Lung (tissue), 12 donors: ENCODE measurements around the gene MYOZ3. TPM values are rescaled to one million over a fixed set of nuclear protein-coding genes. Genes with fewer than 3 reads are reported as not detected.

Source experiments
- ATAC-seq: fragments of 200-7000 bp; cut with Tn5 transposase; one replicate; pipeline ENCODE4 v1.9.1; 2020; ENCODE audit warnings: moderate number of reproducible peaks; ENCODE audit not compliant: insufficient read depth, low FRiP score
- DNase-seq, 3 donors: peaks; one replicate each; pipeline ENCODE4 v3.0.0-alpha.2; 2013 to 2017
- H3K27ac ChIP-seq, 2 donors: one replicate each; pipeline ENCODE4 v1.5.1; 2013; ENCODE audit warnings: mild to moderate bottlenecking in 2 of 2, moderate library complexity in 2 of 2, control low read depth in 1 of 2, inconsistent platforms in 1 of 2, low read depth in 1 of 2, low read length in 1 of 2
- H3K27me3 ChIP-seq, 3 donors: one replicate each; pipeline ENCODE4 v1.5.1; 2013; ENCODE audit warnings: low read length in 2 of 3; ENCODE audit not compliant: control insufficient read depth in 3 of 3, insufficient read depth in 3 of 3
- H3K36me3 ChIP-seq, 4 donors: one replicate each; pipeline ENCODE4 v1.5.1; 2013; ENCODE audit warnings: low read length in 4 of 4, mild to moderate bottlenecking in 1 of 4, moderate library complexity in 1 of 4; ENCODE audit not compliant: control insufficient read depth in 4 of 4, insufficient read depth in 4 of 4
- H3K4me1 ChIP-seq, 5 donors: one replicate each; pipeline ENCODE4 v1.5.1; 2013; ENCODE audit warnings: low read length in 5 of 5, mild to moderate bottlenecking in 2 of 5, moderate library complexity in 1 of 5; ENCODE audit not compliant: control insufficient read depth in 5 of 5, insufficient read depth in 5 of 5
- H3K4me3 ChIP-seq: one replicate; pipeline ENCODE4 v1.5.1; 2013; ENCODE audit warnings: mild to moderate bottlenecking, control low read depth, moderate library complexity
- H3K9ac ChIP-seq, 2 donors: one replicate each; pipeline ENCODE4 v1.5.1; 2013; ENCODE audit warnings: low read length in 2 of 2, control low read depth in 1 of 2; ENCODE audit not compliant: insufficient read depth in 1 of 2
- H3K9me3 ChIP-seq, 4 donors: one replicate each; pipeline ENCODE4 v1.5.1; 2013; ENCODE audit warnings: low read length in 3 of 4, mild to moderate bottlenecking in 1 of 4, moderate library complexity in 1 of 4; ENCODE audit not compliant: control insufficient read depth in 4 of 4, insufficient read depth in 3 of 4
- WGBS, 2 donors: extraction: QIAGEN DNeasy Blood & Tissue Kit; methylation state at CpG; one replicate each; pipeline ENCODE4 v1.1.7; 2013; 5-methylcytosine and 5-hydroxymethylcytosine counted together
- polyA plus RNA-seq, 2 donors: library from polyadenylated mRNA; stranded (reverse); fragments of 200-250 nt; gene quantifications; one replicate each; pipeline ENCODE4 v1.2.1, GENCODE V29; 2013
- total RNA-seq, 2 donors: library from RNA; depleted of rRNA in 1 of 2; stranded (reverse); fragments of >200 nt in 1 of 2; gene quantifications; one replicate each; pipeline ENCODE4 v1.2.1, GENCODE V29; 2014 to 2021
- TF ChIP-seq, protein P1 (sequence below): IDR thresholded peaks from 2 replicates; pipeline ENCODE4 v1.5.1; 2012; ENCODE audit warnings: mild to moderate bottlenecking; ENCODE audit errors: control extremely low read depth, extremely low read depth
- donor health status: control.
- donor health status: control.
- donor health status: Bipolar disorder and iron deficiency.
- donor health status: healthy.
- donor health status: DM: yes; HTN: yes; CAD: no.

The MYOZ3 gene
- total and polyA plus RNA-seq, 4 donors: 0.39 to 2.4 (median 0.48) TPM

DNA sequence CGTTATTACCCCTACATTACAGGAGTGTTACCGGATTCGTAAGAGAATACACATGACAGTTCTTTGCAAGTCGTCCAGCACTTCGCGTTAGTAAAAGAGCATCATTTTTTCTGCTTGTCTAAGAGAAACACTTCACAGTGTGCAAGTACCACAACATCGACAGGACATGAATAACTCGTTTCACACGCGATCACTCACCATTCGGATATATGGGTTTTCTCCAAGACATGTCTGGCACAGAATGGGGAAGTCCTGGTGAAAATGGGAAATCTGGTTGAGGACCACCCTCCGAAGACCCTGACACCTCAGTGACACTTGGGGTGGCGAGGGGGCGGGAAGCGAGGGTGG, 39.2 kb downstream of the MYOZ3 start:
- H3K36me3 ChIP-seq: peaks cover 14 to 36% (median 26%) of the 10 kb centered on the region in 4 donors
- TF ChIP-seq, protein P1, sequence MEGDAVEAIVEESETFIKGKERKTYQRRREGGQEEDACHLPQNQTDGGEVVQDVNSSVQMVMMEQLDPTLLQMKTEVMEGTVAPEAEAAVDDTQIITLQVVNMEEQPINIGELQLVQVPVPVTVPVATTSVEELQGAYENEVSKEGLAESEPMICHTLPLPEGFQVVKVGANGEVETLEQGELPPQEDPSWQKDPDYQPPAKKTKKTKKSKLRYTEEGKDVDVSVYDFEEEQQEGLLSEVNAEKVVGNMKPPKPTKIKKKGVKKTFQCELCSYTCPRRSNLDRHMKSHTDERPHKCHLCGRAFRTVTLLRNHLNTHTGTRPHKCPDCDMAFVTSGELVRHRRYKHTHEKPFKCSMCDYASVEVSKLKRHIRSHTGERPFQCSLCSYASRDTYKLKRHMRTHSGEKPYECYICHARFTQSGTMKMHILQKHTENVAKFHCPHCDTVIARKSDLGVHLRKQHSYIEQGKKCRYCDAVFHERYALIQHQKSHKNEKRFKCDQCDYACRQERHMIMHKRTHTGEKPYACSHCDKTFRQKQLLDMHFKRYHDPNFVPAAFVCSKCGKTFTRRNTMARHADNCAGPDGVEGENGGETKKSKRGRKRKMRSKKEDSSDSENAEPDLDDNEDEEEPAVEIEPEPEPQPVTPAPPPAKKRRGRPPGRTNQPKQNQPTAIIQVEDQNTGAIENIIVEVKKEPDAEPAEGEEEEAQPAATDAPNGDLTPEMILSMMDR: no peak
- H3K27me3 ChIP-seq: no peaks in the 10 kb centered on the region
- peak overlapping the region; percentile 94 to 97 for H3K9ac ChIP-seq
- DNase-seq (no peak), ATAC-seq (no peak)
- peaks cover 0 to 18% (median 8%) of the 10 kb centered on the region in 5 donors for H3K4me1 ChIP-seq
- WGBS, 2 donors: 2 to 5% methylated on average over 15 of the region's 15 CpGs
- H3K27ac ChIP-seq: peak overlapping the region; percentile 95 to 96
- peak overlapping the region; percentile 98 for H3K4me3 ChIP-seq
- no peaks in the 10 kb centered on the region for H3K9me3 ChIP-seq

DNA sequence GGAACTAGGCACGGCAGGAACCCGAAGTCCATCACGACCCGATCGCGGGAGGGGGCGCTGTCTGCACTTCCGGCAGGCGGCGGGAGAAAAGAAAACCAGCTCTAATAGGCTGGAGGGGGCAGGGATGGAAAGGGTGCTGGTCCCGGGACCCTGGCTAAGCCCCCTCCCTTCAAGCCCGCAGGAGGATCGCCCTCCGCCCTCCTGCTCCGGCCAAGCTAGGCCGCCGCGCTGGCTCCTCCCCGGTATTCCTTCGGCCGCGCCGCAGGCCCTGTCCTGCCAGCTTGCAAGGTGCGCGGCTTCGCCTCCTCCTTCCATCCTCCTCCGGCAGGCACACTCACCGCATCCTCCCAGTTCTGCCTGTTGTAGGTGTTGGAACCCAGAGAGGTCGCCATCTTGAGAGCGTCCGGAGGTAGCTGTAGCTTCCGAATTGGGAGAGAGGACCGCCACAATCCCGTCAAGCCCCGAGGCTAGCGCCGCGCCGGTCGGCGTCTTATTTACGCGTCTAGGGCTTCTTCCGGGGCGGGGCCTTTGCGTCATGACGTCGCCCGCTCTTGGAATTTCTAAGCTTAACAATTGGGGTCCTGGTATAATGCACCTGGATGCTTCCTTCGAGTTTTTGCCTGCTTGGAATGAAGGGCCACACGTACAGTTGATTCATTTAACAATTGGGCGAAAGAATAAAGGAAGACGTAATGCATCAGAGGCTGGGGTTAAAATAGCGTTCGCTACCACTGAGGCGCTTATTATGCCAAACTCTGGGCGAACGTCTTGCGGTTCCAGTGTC, 39.7 kb downstream of the MYOZ3 start, which contains the start of gene RBM22:
RBM22 (minus strand) TSS at position 469 of the 784 bp plus-strand sequence; CDS start at position 392, 77 bp downstream.
- H3K4me3 ChIP-seq: peak within 1 kb of the TSS; percentile 98
- H3K4me1 ChIP-seq: peaks cover 0 to 18% (median 8%) of the 10 kb centered on the region in 5 donors
- peak within 1 kb of the TSS; percentile 94 to 98 for H3K9ac ChIP-seq
- H3K27me3 ChIP-seq: no peaks in the 10 kb centered on the region
- ATAC-seq (peak; percentile 97), DNase-seq (peak; percentile 95 to 97 (median 97))
- WGBS, 2 donors: 0% methylated on average over 57 to 59 of the region's 59 CpGs
- H3K27ac ChIP-seq: peak within 1 kb of the TSS; percentile 95 to 96
- no peaks in the 10 kb centered on the region for H3K9me3 ChIP-seq
- H3K36me3 ChIP-seq: peaks cover 13 to 30% (median 22%) of the 10 kb centered on the region in 4 donors
- TF ChIP-seq, protein P1: peak; percentile 27

DNA sequence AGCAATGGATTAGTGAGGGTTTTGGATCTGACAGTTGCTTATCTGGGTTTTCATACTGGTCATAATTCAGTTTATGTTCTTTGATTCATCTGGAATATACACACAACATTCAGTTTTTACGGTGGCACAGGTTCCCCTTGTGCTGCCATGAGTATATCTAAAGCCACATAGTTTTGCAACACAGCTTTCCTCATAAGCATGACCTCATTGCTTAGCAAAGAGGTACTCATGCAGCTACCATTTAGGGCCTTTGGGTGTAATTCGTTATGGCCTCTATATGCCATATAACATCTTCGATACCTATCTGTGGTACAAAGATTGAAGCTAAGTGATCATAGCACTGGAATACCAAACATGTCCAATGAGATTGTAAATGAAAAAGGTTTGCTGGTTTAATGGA, 42.7 kb downstream of the MYOZ3 start:
- no peak overlapping the region for H3K9ac ChIP-seq
- peaks cover 0 to 20% (median 8%) of the 10 kb centered on the region in 5 donors for H3K4me1 ChIP-seq
- H3K4me3 ChIP-seq: no peak overlapping the region
- H3K27me3 ChIP-seq: no peaks in the 10 kb centered on the region
- H3K9me3 ChIP-seq: peaks cover 0 to 2% (median 0%) of the 10 kb centered on the region in 4 donors
- H3K36me3 ChIP-seq: peaks cover 3 to 8% (median 5%) of the 10 kb centered on the region in 4 donors
- WGBS, 2 donors: 77 to 86% methylated on average over 3 of the region's 3 CpGs
- H3K27ac ChIP-seq: no peak overlapping the region
- ATAC-seq: no peak
- TF ChIP-seq, protein P1: no peak
- DNase-seq: no peak
